ENCODE results near the gene DUSP3.

- TF ChIP-seq JDP2 (CRISPR knock-in tag; IDR thresholded peaks at IDR 0.05; ENCODE audit: borderline replicate concordance) (no peak), EZH2 (conservative IDR thresholded peaks at IDR 0.05; ENCODE audit: low read depth, low read length) (no peak), TFDP2 (CRISPR knock-in tag; IDR thresholded peaks at IDR 0.05) (no peak)
Measured at GRCh38 chr17:43782913-43783680, 4.3 kb upstream of the DUSP3 start.
